GM12872 (cell line): ENCODE measurements around the gene TYW1B.

ENCODE experiments used
- CTCF ChIP-seq: IDR thresholded peaks from 3 replicates; pipeline ENCODE4 v1.5.1; 2011; ENCODE audit warnings: low read depth, mild to moderate bottlenecking, low read length, moderate library complexity; ENCODE audit not compliant: insufficient read depth

Gene TYW1B

DNA sequence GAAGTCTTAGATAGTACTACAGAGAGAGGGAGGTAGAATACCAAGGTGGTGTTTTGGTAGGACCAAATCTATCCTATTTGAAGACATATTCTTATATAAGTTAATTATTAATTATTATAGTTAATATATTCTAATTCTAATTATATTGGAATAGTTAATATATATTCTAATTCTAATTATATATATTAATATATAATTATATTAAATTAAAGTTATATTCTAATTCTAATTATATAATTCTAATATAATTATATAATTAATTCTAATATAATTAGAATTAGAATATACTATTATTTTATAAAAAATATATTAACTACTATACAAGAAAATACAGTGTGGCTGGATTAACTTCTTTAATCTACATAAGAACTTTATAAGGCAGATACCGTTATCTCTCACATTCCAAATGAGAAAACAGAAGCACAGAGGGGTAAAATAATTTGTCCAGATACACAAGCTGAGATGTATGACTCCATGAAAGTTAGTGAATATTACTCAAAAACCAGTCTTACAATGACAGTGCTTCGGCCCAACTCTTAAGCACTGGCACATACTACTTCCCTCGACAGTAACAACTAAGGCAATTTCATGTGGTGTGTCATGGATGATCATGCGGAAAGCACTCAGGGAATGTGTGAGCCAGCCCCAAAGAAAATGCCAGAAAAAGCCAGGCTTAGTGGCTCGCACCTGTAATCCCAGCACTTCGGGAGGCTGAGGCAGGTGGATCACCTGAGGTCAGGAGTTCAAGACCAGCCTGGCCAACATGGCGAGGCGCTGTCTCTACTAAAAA is 42.6 kb downstream of the TYW1B start:
- TF ChIP-seq CTCF: no peak

- no peak for TF ChIP-seq CTCF
These were observed 46.4 kb downstream of the TYW1B start for GRCh38 chr7:72781631-72782030.

- no peak for TF ChIP-seq CTCF
These were observed 46.8 kb downstream of the TYW1B start for GRCh38 chr7:72781161-72781560.

DNA sequence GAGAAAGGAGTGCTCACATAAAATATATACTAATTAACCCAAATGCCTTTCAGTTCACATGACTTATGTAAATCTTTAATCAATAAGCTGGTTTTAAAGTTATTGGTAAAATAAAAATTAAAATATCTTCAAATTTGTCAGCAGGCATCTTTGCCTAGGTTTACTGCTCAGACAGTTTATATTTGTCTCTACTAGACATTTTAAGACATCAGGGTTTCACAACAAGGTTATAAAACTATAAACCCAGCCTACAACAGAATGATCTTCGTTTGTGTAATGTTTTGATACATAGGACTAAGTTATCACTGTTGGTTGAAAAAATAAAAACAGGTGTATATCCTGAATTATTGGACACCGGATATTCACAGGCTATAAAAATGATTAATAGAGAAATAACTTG is 67.4 kb downstream of the TYW1B start:
- TF ChIP-seq CTCF: no peak

GRCh38 chr7:72754312-72754711 is 73.7 kb downstream of the TYW1B start:
- TF ChIP-seq CTCF: no peak

DNA sequence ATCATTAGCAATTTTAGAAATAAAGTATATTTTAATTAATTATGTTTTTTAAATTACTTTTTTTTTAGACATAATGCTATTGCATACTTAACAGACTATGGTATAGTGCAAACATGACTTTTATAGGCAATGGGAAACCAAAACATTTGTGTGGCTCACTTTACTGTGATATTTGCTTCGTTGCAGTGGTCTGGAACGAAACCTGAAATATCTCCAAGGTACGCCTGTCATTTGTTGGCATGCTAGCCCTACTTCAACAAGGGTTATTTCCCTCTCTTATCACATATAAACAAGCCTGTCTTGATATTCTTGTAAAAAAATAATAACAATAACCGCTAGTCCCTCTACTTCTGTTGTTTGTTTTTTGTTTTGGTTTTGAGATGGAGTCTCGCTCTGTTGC is 74.2 kb downstream of the TYW1B start:
- TF ChIP-seq CTCF: no peak

DNA sequence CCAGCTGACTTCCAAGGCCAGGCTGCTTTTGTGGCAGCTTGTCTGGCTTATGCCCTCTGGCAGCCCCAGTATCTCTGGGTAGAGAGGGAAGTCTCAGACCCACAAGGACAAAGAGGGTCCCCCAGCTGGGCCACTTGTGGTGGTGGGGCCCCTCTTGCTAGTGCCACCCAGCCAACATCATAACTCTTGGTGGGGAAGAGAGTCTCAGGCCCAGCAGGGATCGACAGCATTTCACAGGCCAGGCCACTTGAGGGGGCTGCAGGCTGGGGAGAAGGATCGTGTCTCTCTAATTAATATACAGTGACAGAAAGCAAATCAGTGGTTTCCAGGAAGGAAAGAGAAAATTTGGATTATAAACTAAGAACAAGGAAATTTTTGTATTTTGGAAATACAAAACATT is 76.0 kb downstream of the TYW1B start:
- no peak for TF ChIP-seq CTCF
